HL-60/S4 treated with phorbol 12-myristate 13-acetate at 8.2 ng/mL for 4 days and 3 days (cell line): ENCODE data around the gene MMP15.
"Not testable (repeated sequence)": the region's sequence is repeated elsewhere in the genome, so short reads cannot be mapped to it uniquely, and the experiment has no call there.

Experiments
- in situ Hi-C: fragments of 300-500 bp; cut with MboI; formaldehyde crosslinking; loops from 2 replicates; pipeline ENCODE4 v1.15.0; 2022; ENCODE audit warnings: low sequenced_read_pairs

The MMP15 gene

DNA sequence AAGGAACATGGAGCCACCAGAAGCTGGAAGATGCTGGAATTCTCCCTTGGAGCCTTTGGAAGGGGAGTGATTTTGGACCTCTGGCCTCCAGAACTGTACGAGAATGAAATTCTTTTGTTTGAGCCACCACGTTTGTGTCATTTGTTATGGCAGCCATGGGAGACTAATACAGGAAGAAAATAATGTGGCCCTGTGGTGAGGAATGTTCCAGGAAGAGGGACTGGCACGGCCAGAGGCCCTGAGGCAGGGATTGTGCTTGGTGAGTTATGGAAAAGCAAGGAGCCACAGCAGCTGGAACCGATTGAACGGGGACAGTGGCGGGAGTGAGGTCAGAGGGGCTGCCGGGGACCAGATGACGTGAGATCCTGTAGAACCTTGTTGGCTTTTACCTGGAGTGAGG lies 52.2 kb downstream of the MMP15 start:
- in situ Hi-C loops: no loop called here

DNA sequence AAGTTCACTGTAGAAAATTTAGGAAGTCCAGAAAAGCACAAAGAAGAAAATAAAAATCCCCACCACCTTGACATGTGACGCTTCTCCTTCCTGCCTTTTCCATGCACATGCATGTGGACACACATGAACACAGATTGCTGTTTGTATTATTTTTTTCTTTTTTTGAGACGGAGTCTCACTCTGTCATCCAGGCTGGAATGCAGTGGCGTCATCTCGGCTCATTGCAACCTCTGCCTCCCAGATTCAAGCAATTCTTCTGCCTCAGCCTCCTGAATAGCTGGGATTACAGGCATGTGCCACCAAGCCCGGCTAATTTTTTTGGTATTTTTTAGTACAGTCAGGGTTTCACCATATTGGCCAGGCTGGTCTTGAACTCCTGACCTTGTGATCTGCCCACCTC lies 55.1 kb downstream of the MMP15 start:
- in situ Hi-C loops: not testable (repeated sequence)

DNA sequence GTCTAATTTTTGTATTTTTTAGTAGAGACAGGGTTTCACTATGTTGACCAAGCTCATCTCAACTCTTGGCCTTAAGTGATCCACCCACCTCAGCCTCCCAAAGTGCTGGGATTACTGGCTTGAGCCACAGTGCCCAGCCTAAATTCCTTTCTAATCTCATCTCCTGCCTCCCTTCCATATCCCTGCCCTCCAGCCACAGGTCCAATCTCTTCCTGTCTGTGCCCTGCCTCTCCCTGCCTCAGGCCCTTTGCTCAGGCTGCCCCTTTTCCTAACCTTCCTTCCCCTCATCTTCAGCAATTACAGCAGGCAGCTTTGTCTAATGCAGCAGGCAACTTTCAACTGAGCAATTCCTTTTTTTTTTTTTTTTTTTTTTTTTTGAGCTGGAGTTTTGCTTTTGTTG lies 56.8 kb downstream of the MMP15 start:
- in situ Hi-C loops: no loop called here

DNA sequence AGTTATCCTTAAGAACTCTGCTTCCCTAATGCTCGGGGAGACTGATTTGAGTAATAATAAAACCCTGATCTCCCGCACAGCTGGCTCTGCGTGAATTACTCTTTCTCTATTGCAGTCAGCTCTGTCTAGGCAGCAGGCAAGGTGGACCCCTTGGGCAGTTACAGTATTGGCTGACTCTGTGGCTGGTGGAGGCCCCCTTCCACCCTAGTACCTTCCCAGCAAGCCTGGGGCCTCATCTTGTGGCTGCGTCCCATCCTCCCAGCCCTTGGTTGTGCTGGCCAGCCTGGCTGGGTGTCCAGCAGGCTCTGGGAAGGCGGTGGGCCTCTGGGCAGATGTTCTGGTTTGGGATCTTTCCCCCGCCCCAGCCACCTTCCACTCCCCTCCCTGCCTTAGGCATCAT lies 59.1 kb downstream of the MMP15 start:
- in situ Hi-C loops: no loop called here

DNA sequence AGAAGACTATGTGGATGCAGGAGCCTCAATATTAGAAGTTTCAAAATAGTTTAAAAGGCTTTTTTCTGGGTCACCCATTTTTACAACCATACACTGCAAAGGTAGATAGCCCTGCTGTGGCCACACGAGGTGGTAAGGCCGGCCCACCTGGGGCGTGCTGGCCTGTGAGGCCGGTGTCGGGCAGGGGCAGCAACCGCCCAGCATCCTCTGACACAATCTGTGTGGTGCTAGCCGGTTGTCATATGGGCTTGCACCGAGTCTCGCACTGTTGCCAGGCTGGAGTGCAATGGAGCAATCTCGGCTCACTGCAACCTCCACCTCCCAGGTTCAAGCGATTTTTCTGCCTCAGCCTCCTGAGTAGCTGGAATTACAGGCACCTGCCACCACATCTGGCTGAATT lies 59.6 kb downstream of the MMP15 start:
- in situ Hi-C loops: no loop called here

DNA sequence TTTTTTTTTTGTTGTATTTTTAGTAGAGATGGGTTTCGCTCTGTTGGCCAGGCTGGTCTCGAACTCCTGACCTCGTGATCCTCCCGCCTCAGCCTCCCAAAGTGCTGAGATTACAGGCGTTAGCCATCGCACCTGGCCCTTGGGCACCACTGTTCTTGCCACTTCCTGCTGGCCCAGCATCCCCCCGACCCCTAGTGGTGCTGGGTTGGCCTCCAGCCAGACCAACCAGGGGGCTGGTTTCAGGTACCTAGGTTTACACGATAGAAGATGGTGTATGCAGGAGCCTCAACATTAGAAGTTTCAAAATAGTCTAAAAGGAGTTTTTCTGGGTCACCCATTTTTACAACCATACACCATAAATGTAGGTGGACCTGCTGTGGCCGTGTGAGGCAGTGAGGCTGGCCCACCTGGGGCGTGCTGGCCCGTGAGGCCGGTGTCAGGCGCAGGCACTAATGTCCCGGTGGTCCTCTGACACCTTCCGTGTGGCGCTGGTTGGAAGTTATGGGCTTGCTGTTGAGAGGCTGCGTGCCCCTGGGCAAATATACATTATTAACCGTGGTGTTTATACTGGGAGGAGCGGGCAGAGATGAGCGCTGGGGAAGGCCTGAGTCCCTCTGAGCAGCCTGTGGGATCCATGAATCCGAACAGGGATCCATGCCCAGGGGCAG lies 60.2 kb downstream of the MMP15 start:
- in situ Hi-C loops: no loop called here

DNA sequence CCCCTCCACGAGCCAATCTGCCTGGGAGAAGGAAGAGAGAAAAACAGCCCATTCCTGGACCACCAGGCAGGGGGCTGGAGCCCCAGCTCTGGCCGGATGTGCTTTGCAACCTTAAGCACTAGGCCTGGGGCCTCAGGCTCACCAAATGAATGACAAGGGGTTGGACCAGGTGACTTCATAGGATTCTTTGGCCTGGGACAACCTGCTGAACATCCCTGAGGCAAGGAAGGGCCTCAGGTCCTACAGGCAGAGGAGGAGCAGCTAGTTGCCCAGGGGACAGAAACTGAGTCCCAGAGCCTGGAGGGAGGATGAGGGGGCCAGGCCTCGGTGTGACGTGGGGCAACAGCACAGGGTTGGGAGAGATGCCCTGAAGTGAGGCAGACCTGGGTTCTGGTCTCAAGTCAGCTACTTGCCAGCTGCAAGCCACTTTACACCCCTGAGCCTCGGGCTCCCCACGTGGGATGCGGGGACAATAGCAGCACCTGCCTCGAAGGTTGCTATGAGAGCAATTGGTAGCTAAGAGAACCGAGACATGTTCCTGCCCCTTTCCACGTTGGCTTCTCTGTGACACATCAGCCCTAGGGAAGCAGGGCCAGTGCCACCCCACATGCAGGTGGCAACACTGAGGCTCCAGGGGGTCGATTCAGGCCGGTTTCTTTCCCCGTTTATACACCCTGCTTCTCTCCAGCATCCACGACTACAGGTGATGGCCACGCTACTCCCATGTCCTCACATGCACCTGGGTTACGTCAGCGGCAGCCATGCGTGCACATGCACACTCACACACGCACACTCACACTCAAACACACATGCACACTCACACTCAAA lies 61.0 kb downstream of the MMP15 start:
- in situ Hi-C loops: no loop called here

DNA sequence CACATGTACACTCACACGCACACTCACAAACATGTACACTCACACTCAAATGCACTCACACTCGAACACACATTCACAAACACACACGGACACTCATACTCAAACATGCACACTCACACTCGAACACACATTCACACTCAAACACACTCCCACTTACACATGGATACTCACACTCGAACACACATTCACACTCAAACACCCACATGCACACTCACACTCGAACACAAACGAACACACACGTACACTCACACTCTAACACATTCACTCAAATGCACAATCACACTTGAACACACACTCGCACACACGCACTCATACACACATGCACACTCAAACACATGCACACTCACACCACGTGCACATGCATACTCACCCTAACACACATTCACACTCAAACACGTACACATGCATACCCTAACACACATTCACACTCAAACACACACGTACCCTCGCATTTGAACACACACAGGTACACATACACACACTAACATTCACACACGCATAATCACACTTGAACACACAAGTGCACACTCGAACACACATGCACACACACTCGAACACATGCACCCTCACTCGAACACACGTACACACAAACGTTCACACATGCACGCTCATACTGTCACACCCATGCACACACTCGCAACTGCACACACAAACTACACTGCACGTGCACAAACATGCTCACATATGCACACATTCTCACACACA lies 61.8 kb downstream of the MMP15 start:
- in situ Hi-C loops: no loop called here

DNA sequence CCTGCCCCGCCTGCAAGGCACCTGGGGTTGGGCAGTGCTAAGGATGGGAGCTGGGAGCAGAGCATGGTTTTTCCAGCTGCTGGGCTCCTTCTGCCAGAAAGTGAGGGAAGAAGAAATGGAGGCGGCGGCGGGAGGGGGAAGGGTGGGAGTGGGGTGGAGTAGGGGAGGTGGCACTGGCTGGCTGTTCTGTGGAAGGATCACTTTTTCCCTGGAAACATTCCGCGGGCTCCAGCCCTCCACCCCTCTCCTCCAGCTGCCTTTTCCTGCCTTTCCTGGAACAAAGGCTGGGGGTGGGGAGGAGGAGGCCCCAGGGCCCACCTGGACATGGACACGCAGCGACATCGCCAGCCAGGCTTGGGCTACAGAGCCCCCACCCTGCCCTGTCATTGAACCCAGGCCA lies 62.5 kb downstream of the MMP15 start:
- in situ Hi-C loops: no loop called here

DNA sequence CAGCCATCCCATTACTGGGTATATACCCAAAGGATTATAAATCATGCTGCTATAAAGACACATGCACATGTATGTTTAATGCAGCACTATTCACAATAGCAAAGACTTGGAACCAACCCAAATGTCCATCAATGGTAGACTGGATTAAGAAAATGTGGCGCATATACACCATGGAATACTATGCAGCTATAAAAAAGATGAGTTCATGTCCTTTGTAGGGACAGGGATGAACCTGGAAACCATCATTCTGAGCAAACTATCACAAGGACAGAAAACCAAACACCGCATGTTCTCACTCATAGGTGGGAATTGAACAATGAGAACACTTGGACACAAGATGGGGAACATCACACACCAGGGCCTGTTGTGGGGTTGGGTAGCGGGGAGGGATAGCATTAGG lies 64.8 kb downstream of the MMP15 start:
- in situ Hi-C loops: not testable (repeated sequence)

DNA sequence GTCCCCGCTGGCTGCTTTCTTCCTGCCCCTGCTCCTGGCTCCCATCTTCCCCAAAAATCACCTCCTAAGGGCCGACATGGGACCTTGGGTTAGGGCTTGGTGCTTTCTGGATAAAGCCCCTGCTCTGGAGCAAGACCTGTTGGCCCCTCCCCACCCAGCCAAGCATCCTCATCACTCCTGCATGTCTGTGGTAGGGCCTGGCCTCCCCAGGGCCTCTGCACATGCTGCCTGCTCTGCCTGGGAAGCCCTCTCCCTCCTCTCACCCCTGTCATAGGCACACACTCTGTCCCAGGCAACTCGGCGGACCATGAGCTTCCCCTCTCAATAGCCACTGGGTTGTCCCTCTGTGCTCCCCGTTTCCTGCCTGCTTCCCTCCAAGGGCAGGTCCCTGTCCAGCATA lies 68.5 kb downstream of the MMP15 start:
- in situ Hi-C loops: no loop called here

DNA sequence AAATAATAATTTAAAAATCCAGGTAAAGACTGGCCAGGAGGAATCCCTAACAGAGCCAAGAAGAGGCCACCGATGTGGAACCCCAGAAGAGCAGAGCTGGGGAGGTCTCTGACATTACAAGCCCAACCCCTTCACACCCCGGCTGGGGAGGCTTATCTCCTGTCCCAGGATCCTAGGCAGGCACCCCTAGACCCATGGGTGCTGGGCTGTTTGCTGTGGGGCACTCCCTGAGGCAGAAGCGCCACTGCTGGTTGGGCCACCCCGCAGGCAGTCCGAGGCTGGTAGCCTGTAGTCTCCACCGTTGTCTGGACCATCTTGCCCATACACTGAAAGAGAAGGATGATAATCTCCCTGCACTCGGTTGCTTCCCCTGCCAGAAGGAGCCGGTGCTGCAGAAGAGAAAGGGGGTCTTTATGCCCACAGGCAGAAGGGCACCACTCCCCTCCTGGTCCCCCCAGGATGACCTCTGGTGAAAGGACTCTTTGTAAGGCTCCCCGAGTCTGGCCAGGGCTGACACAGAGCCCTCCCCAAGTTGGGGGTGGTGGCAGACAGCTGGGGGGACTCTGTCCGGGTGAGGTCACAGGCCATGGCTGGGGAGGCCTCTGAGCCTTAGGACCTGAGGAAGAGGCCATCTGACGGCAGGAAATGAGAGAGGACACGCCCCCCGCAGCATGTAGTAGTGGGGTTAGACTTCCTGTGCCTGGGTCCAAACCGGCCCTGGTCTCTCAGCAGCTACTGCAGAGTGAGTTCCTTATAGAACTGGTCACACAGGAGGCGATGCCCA lies 69.4 kb downstream of the MMP15 start:
- in situ Hi-C loops: no loop called here

DNA sequence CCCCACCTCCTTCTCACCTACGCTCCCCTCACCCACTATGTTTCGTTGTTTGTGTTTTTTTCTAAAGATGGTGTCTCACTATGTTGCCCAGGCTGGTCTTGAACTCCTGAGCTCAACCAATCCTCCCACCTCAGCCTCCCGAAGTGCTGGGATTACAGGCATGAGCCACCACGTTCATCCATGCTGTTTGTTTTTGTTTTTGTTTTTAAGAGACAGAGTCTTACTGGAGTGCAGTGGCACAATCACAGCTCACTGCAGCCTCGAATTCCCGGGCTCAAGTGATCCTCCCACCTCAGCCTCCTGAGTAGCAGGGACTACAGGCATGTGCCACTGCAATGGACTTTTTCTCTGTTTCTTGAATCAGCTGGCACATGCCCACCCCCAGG lies 70.0 kb downstream of the MMP15 start:
- in situ Hi-C loops: not testable (repeated sequence)

DNA sequence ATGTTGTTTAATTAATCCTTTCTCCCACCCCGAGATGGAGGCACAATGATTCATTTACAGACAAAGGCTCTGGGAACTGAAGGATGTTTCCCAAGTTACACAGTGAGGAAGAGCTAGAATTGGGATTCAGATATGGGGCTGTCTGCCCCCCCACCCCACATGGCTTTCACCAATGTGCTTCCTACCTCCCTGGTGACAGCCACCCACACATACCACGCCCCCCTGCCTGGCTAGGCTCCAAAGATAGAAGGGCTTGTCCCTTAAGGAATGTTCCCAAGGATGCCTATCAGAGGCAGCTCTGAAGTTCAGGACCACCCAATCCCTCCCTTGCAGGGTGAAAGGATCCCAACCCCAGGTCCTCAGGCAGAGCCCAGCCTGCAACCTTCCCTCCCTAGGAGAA lies 70.7 kb downstream of the MMP15 start:
- in situ Hi-C loops: no loop called here
